Calu3 (cell line): ENCODE results near the gene LAMC1. TPM values are rescaled to one million over a fixed set of nuclear protein-coding genes. Genes with fewer than 3 reads are reported as not detected.
A peak's percentile ranks its signal among the peaks of the same experiment; 100 is the strongest.

Experiments
- BruUV-seq: library from RNA; stranded (reverse); fragments of 400-500 nt; replicated peaks from 2 replicates; lab custom pipeline; 2021; lab: Mats Ljungman, UMichigan
- CTCF ChIA-PET: fragments of 300-600 bp; sonication (Branson Sonifier 250); formaldehyde crosslinking; loops from one replicate; lab custom pipeline; 2022; ENCODE audit warnings: antibody characterized with exemption; lab: Charles Lee
- DNase-seq: peaks from one replicate; pipeline ENCODE4 v3.0.0; 2022
- H3K27ac Mint-ChIP-seq: one replicate; pipeline ENCODE4 v1.8.0; 2022; ENCODE audit warnings: mixed read lengths; ENCODE audit not compliant: unreplicated experiment
- H3K27me3 Mint-ChIP-seq: one replicate; pipeline ENCODE4 v1.8.0; 2022; ENCODE audit warnings: mixed read lengths; ENCODE audit not compliant: unreplicated experiment
- H3K36me3 Mint-ChIP-seq: one replicate; pipeline ENCODE4 v1.8.0; 2022; ENCODE audit warnings: mild to moderate bottlenecking, moderate library complexity, mixed read lengths; ENCODE audit not compliant: insufficient read depth, unreplicated experiment
- H3K4me1 Mint-ChIP-seq: one replicate; pipeline ENCODE4 v1.8.0; 2022; ENCODE audit warnings: mild to moderate bottlenecking, low read depth, mixed read lengths; ENCODE audit not compliant: unreplicated experiment
- H3K4me3 Mint-ChIP-seq: one replicate; pipeline ENCODE4 v1.8.0; 2022; ENCODE audit warnings: mild to moderate bottlenecking, low read depth, moderate library complexity, mixed read lengths; ENCODE audit not compliant: unreplicated experiment
- H3K9me3 Mint-ChIP-seq: one replicate; pipeline ENCODE4 v1.8.0; 2022; ENCODE audit warnings: low read depth, mixed read lengths; ENCODE audit not compliant: unreplicated experiment
- CTCF ChIP-seq: fragments of 200-600 bp; IDR thresholded peaks from one replicate; pipeline ENCODE4 v1.8.0; 2022; ENCODE audit warnings: antibody characterized with exemption; ENCODE audit not compliant: unreplicated experiment
- intact Hi-C: fragments of 100-400 bp; cut with micrococcal nuclease; formaldehyde crosslinking; loops from one replicate; pipeline ENCODE4 v1.10.0; 2022; ENCODE audit not compliant: unreplicated experiment
- total RNA-seq: library from RNA; stranded (reverse); gene quantifications from 2 replicates; pipeline ENCODE4 v1.2.3, GENCODE V29; 2022

LAMC1 gene
- total RNA-seq, 1 experiment from 2014 or later, result 579 TPM

GRCh38 chr1:182998482-182998881, 24.7 kb upstream of the LAMC1 start:
- Mint-ChIP-seq H3K36me3 (peaks cover 4% of the 10 kb centered on the region), H3K9me3 (no peaks in the 10 kb centered on the region), H3K4me1 (peaks cover 45% of the 10 kb centered on the region), H3K27ac (no peak overlapping the region), H3K27me3 (no peaks in the 10 kb centered on the region), H3K4me3 (no peak overlapping the region)
- no TSS peak for BruUV-seq
- CTCF ChIA-PET, result no interaction called here
- no peak for TF ChIP-seq CTCF
- intact Hi-C loops, result no loop called here
- DNase-seq, result no peak

- peaks cover 4% of the 10 kb centered on the region for H3K36me3 Mint-ChIP-seq
- no TSS peak for BruUV-seq
- DNase-seq, result no peak
- TF ChIP-seq CTCF, result no peak
- H3K9me3 Mint-ChIP-seq, result no peaks in the 10 kb centered on the region
- intact Hi-C loops, result no loop called here
- H3K4me1 Mint-ChIP-seq, result peaks cover 63% of the 10 kb centered on the region
- H3K27ac Mint-ChIP-seq, result no peak overlapping the region
- H3K4me3 Mint-ChIP-seq, result no peak overlapping the region
- H3K27me3 Mint-ChIP-seq, result no peaks in the 10 kb centered on the region
- CTCF ChIA-PET, result no interaction called here
These were observed 22.9 kb upstream of the LAMC1 start for GRCh38 chr1:183000167-183000962.

- DNase-seq, result no peak
- H3K27me3 Mint-ChIP-seq, result no peaks in the 10 kb centered on the region
- peak overlapping the region; percentile 50 for H3K4me3 Mint-ChIP-seq
- no TSS peak for BruUV-seq
- TF ChIP-seq CTCF, result no peak
- intact Hi-C loops, result loop anchor here (2.0 kb wide), 1 partner anchor 29 kb away; no protein-coding TSS in a partner anchor
- peaks cover 3% of the 10 kb centered on the region for H3K9me3 Mint-ChIP-seq
- peaks cover 64% of the 10 kb centered on the region for H3K4me1 Mint-ChIP-seq
- CTCF ChIA-PET, result interaction anchor here (0.6 to 2.7 kb wide), 8 partner anchors 11 to 513 kb away, joined by 3 to 12 read pairs (median 5); no protein-coding TSS in a partner anchor
- peak overlapping the region; percentile 76 for H3K27ac Mint-ChIP-seq
- peaks cover 4% of the 10 kb centered on the region for H3K36me3 Mint-ChIP-seq
These were observed 21.0 kb upstream of the LAMC1 start for GRCh38 chr1:183002267-183002666.

- H3K4me1 Mint-ChIP-seq, result peaks cover 69% of the 10 kb centered on the region
- CTCF ChIA-PET, result interaction anchor here (0.6 to 2.7 kb wide), 9 partner anchors 10 to 512 kb away, joined by 3 to 12 read pairs (median 5); no protein-coding TSS in a partner anchor
- intact Hi-C loops, result loop anchor here (1.0 to 2.0 kb wide), 2 partner anchors 17 to 30 kb away; no protein-coding TSS in a partner anchor
- DNase-seq, result no peak
- no peaks in the 10 kb centered on the region for H3K27me3 Mint-ChIP-seq
- no peak for TF ChIP-seq CTCF
- peak overlapping the region; percentile 76 for H3K27ac Mint-ChIP-seq
- H3K9me3 Mint-ChIP-seq, result peaks cover 3% of the 10 kb centered on the region
- H3K36me3 Mint-ChIP-seq, result peaks cover 4% of the 10 kb centered on the region
- H3K4me3 Mint-ChIP-seq, result peak overlapping the region; percentile 50
- TSS peak; percentile 73 for BruUV-seq
These were observed 20.4 kb upstream of the LAMC1 start for GRCh38 chr1:183002797-183003196.
